Fibroblast of lung (primary cell): ENCODE results near the gene METTL26.

Source experiments
- EZH2 ChIP-seq: IDR thresholded peaks from 2 replicates; pipeline ENCODE4 v1.5.1; 2012; ENCODE audit warnings: low read length, control low read depth, mild to moderate bottlenecking; ENCODE audit errors: missing control alignments
- TF ChIP-seq, protein P1 (sequence below), 2 donors: IDR thresholded peaks in 1 of 2; conservative IDR thresholded peaks in 1 of 2; 1 replicate in 1 of 2; 2 replicates in 1 of 2; pipeline ENCODE4 v1.5.1; 2011 to 2012; ENCODE audit warnings: low read length in 2 of 2, control low read depth in 1 of 2, inconsistent platforms in 1 of 2, low read depth in 1 of 2, mild to moderate bottlenecking in 1 of 2

DNA sequence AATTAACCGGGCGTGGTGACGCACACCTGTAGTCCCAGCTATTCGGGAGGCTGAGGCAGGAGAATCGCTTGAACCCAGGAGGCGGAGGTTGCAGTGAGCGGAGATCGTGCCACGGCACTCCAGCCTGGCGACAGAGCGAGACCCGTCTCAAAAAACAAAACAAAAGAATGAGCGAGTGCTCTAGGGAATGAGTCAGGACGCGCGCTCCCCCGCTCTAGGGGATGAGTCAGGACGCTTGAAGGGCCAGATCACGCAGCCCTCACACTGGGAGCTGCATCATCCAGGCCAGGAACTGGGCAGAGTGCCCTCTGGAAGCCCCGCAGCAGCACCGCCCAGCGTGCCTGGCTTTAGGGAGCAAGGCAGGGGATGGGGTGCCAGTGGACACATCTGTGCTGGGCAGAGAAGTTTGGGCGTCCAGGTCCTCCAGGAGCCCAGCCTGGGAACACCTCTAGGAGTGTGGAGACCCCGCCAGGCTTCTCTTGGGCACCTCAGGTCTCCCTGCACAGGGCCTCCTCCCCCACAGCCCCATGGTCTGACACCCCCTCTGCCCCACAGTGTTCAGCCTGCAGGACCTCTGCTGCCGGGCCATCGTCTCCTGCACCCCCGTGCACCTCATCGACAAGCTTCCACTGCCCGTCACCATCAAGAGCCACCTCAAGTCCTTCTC lies 9.2 kb downstream of the METTL26 start:
- no peak for TF ChIP-seq EZH2
- TF ChIP-seq, protein P1, sequence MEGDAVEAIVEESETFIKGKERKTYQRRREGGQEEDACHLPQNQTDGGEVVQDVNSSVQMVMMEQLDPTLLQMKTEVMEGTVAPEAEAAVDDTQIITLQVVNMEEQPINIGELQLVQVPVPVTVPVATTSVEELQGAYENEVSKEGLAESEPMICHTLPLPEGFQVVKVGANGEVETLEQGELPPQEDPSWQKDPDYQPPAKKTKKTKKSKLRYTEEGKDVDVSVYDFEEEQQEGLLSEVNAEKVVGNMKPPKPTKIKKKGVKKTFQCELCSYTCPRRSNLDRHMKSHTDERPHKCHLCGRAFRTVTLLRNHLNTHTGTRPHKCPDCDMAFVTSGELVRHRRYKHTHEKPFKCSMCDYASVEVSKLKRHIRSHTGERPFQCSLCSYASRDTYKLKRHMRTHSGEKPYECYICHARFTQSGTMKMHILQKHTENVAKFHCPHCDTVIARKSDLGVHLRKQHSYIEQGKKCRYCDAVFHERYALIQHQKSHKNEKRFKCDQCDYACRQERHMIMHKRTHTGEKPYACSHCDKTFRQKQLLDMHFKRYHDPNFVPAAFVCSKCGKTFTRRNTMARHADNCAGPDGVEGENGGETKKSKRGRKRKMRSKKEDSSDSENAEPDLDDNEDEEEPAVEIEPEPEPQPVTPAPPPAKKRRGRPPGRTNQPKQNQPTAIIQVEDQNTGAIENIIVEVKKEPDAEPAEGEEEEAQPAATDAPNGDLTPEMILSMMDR (conservative IDR thresholded peaks at IDR 0.05 in 1 of 2, IDR thresholded peaks at IDR 0.05 in 1 of 2; ENCODE audit: low read depth in 1 of 2, low read length in 2 of 2): no peak
